Activated CD8-positive, alpha-beta memory T cell treated with anti-CD3 and anti-CD28 coated beads, Interleukin-2, amount 10 ng/mL, durations not matched to agents 7 days and 5 days (primary cell): ENCODE measurements around the gene POFUT2. TPM values are rescaled to one million over a fixed set of nuclear protein-coding genes. Genes with fewer than 3 reads are reported as not detected.

Experiments
- ATAC-seq: fragments of 150-1000 bp; cut with Tn5 transposase; one replicate; pipeline ENCODE4 v1.10.0; 2021; ENCODE audit warnings: moderate library complexity
- CTCF ChIA-PET: fragments of 350-600 bp; sonication (Branson Sonifier 250); formaldehyde crosslinking; loops from one replicate; lab custom pipeline; 2021; ENCODE audit warnings: antibody characterized with exemption; lab: Charles Lee
- DNase-seq: peaks from one replicate; pipeline ENCODE4 v3.0.0-alpha.2; 2020
- H3K27ac Mint-ChIP-seq: one replicate; pipeline ENCODE4 v1.8.0; 2021; ENCODE audit warnings: mild to moderate bottlenecking, mixed read lengths
- H3K27me3 Mint-ChIP-seq: one replicate; pipeline ENCODE4 v1.8.0; 2021; ENCODE audit warnings: mixed read lengths
- H3K36me3 Mint-ChIP-seq: one replicate; pipeline ENCODE4 v1.8.0; 2021; ENCODE audit warnings: mild to moderate bottlenecking, mixed read lengths
- H3K4me1 Mint-ChIP-seq: one replicate; pipeline ENCODE4 v1.8.0; 2021; ENCODE audit warnings: mixed read lengths
- H3K4me3 Mint-ChIP-seq: one replicate; pipeline ENCODE4 v1.8.0; 2021; ENCODE audit warnings: mild to moderate bottlenecking, moderate library complexity, mixed read lengths
- H3K9me3 Mint-ChIP-seq: one replicate; pipeline ENCODE4 v1.8.0; 2022; ENCODE audit warnings: low read depth, mixed read lengths
- total RNA-seq, 2 experiments: library from RNA; stranded (reverse); gene quantifications; one replicate each; pipeline ENCODE4 v1.2.3, GENCODE V29; 2021

POFUT2 gene
- total RNA-seq, 2 experiments from 2014 or later: 16.4 to 19.5 TPM

DNA sequence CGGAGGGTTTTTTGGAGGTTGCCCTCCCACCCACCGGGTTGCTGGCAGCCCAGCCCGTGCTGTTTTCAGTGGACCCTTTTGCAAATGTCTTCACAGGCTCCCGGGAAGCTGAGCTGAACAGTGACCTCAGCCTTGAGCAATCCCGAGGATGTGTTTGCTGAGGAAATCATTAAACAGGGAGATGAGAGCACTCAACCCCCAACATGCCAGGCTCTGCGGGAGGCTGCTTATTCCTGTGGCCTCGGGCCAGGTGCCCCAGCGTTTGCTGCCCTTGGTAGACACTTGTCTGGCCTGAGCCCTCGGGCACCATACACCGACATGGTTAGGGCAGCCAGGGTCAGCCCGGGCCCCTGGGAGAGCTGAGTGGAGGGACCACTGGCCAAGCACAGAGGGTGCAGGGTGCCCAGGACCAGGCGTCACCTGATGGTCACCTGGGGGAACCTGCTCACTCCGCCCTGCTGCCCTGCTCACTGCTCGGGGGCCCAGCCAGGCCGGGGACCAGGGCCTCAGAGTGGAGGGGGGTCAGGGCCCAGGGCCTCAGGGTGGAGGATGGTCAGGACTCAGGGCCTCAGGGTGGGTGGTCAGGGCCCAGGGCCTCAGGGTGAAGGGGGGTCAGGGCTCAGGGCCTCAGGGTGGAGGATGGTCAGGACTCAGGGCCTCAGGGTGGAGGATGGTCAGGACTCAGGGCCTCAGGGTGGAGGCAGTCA is 42.5 kb upstream of the POFUT2 start:
- ATAC-seq: no peak

DNA sequence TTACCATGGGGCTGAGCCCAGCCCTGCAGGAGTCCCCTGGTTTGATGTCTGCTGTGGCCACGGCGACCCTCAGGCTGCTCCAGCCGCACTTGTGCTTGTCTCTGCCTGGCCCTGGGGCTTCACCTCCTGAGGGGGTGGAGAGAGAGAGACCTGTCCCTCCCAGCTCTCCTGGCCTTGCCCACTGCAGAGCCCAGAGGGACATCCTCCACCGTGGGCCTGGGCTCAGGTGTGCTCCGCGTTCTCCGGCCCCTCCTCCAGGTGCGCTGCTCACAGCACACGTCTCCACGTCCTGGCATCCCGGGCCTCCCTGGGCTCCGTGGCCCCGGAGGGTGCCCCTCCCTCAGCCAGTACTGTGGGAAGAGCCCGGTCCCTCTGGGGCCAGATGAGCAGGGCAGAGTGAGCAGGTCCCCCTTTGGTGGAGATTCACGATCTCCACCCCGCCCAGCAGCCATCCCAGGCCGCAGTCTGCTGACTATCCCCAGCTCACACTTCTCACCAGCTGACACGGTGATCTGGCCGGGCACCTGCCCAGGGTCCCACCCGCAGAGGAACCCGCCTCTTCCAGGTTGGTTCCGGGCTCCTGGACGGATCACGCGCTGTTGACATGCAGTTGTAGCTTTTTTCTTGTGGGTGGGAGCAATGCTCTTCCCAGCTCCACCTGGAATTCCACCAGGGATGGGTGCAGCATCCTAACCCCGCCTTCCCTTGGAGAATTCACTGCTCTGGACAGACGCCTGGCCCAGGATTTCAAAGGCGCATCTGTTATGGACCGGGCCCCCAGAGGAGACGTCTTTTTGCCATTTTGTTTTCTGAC is 41.8 kb upstream of the POFUT2 start:
- Mint-ChIP-seq H3K36me3 (no peaks in the 10 kb centered on the region), H3K27me3 (no peaks in the 10 kb centered on the region), H3K4me3 (no peak overlapping the region), H3K27ac (no peak overlapping the region), H3K4me1 (no peaks in the 10 kb centered on the region), H3K9me3 (no peaks in the 10 kb centered on the region)
- DNase-seq (no peak), ATAC-seq (no peak)
- CTCF ChIA-PET: no interaction called here

More for the DNA sequence above, 42.5 kb upstream of the POFUT2 start:
- H3K27ac Mint-ChIP-seq: no peak overlapping the region
- H3K36me3 Mint-ChIP-seq: no peaks in the 10 kb centered on the region
- H3K27me3 Mint-ChIP-seq: no peaks in the 10 kb centered on the region
- CTCF ChIA-PET: no interaction called here
- H3K4me3 Mint-ChIP-seq: no peak overlapping the region
- no peak for DNase-seq
- H3K9me3 Mint-ChIP-seq: no peaks in the 10 kb centered on the region
- H3K4me1 Mint-ChIP-seq: no peaks in the 10 kb centered on the region

DNA sequence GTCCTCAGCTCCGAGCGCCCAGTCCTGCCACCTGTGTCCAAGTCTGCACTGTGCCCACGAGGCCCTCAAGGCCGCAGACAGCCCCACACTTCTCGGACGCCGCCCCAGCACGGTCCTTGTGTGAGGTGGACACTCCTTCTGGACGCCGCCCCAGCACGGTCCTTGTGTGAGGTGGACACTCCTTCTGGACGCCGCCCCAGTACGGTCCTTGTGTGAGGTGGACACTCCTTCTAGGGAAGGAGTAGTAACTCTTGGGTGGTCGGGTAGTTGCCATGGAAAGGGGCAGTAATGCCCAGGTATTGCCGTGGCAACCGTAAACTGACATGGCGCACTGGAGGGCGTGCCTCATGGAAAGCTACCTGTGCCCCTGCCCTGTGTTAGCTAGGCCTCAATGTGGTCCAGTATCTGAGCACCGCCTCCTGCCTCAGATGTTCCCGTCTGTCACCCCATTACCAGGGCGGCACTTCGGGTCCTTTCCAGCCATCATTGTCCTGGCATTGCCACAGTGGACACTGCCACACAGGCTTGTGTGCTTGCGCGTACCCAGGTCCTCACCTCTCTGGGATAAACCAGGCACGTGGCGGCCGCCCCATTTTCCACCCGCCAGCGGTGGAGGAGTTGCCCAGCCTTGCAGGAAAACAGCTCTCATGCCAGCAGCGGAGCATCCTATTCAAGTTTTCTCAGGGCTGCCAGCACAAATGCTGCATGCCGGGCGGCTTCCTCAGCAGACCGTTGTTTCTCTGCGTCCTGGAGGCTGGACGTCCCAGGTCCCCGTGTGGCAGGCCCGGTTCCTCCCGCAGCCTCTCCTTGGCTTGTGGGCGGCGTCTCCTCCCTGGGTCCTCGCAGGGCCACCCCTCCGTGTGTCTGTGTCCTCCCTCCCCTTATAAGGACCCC is 40.8 kb upstream of the POFUT2 start:
- H3K27ac Mint-ChIP-seq: no peak overlapping the region
- CTCF ChIA-PET: no interaction called here
- H3K27me3 Mint-ChIP-seq: no peaks in the 10 kb centered on the region
- no peak overlapping the region for H3K4me3 Mint-ChIP-seq
- H3K4me1 Mint-ChIP-seq: no peaks in the 10 kb centered on the region
- H3K9me3 Mint-ChIP-seq: no peaks in the 10 kb centered on the region
- DNase-seq (no peak), ATAC-seq (no peak)
- H3K36me3 Mint-ChIP-seq: no peaks in the 10 kb centered on the region

DNA sequence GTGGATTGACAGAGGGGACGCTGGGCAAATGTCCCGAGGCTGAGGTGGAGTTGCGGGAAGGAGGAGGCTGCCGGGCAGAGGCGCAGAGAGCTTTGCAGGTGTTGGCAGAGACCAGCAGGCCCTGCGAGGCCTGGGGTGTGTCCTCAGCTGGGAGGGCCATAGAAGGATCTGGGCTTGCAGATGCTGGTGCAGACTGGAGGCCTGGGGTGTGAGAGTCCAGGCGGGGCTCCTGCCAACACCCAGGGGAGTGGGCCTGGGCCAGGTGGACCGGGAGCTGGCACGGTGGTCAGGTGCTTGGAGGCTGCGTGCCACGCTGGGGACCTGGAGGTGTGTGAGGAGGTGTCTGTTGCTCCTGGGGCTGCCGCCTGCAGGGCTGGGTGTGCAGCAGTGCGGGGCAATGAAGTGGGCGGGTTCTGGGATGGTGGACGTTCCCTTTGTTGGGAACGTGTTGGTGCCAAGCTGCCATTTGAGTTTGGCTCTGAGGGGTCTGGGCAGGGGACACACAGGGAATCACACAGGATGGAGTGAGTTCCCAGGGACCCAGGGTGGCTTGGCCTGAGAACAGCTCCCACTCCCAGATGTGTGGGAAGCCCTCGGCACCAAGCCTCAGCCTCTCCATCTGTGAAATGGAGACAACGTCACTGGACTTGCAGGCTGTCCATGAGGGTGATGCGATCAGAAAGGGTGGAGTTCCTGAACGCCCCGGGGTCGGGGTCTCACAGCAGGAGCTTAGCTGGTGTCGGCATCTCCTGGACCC is 39.9 kb upstream of the POFUT2 start:
- H3K9me3 Mint-ChIP-seq: no peaks in the 10 kb centered on the region
- no peak overlapping the region for H3K4me3 Mint-ChIP-seq
- H3K36me3 Mint-ChIP-seq: no peaks in the 10 kb centered on the region
- CTCF ChIA-PET: no interaction called here
- ATAC-seq: no peak
- H3K27ac Mint-ChIP-seq: no peak overlapping the region
- H3K27me3 Mint-ChIP-seq: no peaks in the 10 kb centered on the region
- no peak for DNase-seq
- H3K4me1 Mint-ChIP-seq: no peaks in the 10 kb centered on the region

DNA sequence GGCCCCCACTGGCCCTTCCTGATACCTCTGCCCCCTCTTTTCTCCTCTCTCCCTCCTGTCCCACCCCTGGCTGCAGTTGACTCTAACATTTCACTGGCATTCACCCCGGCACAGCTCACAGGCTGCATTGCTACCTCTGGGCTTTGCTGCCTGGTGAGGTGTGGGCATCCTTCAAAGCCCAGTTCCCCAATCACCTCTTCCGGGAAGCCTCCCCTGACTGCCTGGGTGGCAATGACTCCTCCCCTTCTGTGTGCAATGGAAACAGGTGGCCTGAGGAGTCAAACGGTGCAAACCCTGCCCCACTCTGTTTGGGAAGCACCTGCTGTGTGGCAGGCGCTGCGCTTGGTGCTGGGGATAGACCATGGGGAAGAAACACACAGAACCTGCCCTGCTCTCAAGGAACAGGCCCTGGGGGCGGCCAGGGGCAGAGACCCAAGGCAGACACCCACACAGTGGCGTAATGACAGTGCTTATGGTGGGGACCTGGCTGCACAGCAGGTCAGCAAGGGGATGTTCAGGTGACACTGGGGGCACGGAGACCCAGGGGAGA is 39.3 kb upstream of the POFUT2 start:
- DNase-seq: no peak
- CTCF ChIA-PET: no interaction called here
- Mint-ChIP-seq H3K36me3 (no peaks in the 10 kb centered on the region), H3K27me3 (peaks cover 5% of the 10 kb centered on the region), H3K27ac (no peak overlapping the region), H3K9me3 (no peaks in the 10 kb centered on the region), H3K4me3 (no peak overlapping the region), H3K4me1 (no peaks in the 10 kb centered on the region)
- no peak for ATAC-seq

DNA sequence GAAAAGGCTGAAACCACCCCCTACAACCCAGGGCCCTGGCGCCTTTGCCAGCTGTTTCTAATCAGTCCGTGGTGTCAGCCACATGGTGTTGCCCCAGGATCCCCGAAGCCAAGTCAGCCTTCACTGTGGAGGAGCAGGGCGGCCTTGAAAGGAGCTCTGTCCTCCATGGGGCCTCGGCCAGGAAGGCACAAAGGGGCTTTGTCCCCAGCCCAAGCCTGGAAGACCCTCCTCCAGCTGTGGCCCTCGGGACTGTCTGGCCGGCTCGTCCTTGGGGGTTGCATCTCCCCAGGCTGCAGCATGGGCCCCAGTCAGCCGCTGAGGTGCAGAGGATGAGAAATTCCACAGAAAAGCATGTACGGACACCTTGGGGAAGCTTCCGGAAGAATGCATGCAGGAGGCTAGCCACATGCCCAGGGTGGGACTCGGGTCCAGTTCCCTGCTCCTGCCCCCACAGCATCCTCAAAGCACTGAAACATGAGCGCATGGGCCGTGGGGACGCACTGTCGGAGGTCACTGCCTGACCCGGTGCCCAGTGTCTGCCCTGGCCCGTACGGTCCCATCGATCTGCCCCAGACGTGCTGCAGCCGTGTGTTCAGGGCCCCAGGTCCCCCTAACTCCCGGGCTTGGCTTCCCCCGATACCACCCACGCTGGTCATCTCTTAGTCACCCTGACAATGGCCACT is 38.6 kb upstream of the POFUT2 start:
- DNase-seq: no peak
- Mint-ChIP-seq H3K9me3 (no peaks in the 10 kb centered on the region), H3K27me3 (peaks cover 5% of the 10 kb centered on the region), H3K4me3 (no peak overlapping the region), H3K27ac (no peak overlapping the region), H3K4me1 (no peaks in the 10 kb centered on the region), H3K36me3 (no peaks in the 10 kb centered on the region)
- CTCF ChIA-PET: no interaction called here
- no peak for ATAC-seq

DNA sequence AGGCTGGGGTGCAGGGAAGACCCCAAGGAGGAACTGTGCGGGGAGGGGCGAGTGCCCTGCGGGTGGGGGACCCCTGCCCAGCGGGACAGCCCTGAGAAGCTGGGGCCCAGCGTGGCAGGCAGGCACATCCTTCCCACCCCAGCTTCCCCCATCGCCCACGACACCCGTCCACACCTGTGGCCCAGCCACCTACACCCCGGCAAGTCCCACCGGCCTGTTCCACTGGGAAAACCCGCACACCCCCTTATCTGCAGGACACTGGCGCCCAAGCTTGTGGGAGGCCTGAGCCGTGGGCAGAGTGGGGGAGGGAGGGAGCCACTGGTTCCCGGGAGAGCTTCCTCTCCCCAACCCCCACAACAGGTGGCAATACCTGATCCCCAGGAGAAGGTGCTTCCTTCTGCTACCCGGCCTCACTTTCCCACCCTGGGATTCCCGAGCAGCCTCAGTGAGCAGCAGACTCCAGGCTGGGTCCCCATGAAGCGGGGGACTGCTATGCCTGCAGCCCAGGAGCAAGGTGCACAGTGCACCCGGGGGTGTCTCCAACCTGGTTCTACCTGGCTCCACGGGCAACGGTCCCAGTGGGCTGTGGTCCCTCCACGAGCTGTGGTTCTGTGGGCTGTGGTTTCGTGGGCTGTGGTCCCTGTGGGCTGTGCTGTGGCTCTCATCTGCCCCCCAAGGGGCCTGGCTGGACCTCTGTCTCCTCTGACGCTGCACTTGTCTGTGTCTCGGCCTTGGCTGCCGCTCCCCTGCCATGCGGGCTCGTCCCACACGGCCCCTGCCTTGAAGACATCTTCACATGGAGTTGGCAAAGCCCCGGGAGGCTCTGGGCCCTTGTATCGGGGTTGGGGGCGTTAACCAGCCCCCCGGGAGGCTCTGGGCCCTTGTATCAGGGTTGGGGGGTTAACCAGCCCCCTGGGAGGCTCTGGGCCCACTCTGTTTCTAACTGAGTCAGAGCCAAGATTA is 37.8 kb upstream of the POFUT2 start:
- ATAC-seq (no peak), DNase-seq (no peak)
- Mint-ChIP-seq H3K27me3 (peaks cover 5% of the 10 kb centered on the region), H3K4me1 (no peaks in the 10 kb centered on the region), H3K36me3 (no peaks in the 10 kb centered on the region), H3K4me3 (no peak overlapping the region), H3K9me3 (no peaks in the 10 kb centered on the region), H3K27ac (no peak overlapping the region)
- CTCF ChIA-PET: no interaction called here

DNA sequence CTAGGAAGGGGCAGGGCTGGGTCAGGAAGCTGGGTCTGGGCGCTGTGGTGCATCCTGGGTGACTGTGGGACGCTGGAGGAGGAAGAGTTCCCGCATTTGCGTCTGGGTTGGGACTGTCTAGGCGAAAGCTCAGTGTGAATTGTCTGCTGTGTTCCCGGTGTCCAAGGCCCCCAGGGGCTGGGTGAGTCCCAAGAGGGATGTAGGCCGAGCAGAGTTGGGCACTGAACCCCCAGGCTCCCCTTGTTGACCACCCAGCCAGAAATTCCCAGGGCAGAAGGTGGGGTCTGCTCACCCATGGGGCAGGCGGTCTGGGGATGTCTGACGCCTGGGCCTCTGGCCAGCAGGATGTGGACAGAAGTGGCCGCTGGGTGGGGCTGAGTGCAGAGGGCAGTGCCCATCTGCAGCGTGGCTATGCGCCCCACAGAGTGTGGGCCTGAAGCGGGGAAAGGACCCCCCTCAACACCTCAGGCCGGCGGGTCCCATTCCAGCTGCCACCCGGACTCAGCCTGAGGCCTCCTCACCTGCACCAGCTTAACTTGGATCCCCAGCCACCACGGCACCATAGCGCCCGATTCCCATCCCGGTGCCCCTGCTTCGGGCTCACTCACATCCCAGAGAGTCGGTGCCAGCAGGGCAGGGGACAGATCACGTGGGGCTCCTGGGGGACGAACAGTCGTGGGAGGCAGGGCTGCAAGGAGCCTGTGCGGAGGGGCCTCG is 37.0 kb upstream of the POFUT2 start:
- no peaks in the 10 kb centered on the region for H3K36me3 Mint-ChIP-seq

DNA sequence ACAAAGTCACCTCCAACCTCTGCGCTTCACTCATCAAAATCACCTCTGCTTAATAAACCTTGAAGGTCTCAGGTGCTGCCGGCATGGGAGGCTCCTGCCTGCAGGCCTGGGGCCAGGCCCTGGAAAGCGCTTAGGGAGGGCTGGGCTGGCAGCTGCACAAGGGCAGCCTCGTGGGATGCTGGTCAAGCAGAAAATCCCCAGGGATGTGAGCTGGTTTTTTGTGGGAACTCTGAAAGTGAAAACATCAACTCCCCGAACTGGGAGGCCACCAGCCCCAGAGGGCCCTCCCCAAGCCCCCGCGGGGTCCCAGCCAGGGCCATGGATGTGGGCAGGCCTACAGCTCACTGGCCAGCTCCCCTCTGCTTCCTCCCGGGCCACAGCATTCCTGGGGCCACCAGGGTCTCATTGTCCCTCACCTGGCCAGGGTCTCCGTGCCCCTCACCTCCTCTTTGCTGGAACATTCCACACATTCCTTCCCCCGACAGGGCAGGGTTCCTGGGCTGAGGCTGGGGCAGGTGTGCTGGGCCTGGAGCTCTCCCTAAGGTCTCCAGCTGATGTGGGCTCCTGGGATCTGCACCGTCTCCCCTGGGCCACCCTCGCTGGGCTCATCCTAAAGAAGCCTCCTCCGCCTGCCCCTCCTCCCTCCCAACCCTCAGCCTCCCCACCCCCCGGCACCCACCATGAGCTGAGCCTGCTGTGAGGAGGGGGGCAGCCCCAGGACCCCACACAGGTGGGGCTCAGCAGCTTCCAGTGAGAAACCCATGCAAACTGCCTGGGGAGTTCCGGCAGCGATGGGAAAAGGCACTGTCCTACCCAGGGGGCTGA is 36.0 kb upstream of the POFUT2 start:
- CTCF ChIA-PET: no interaction called here
- H3K27ac Mint-ChIP-seq: no peak overlapping the region
- H3K4me1 Mint-ChIP-seq: no peaks in the 10 kb centered on the region
- H3K36me3 Mint-ChIP-seq: no peaks in the 10 kb centered on the region
- H3K27me3 Mint-ChIP-seq: peaks cover 5% of the 10 kb centered on the region
- ATAC-seq (no peak), DNase-seq (no peak)
- H3K9me3 Mint-ChIP-seq: no peaks in the 10 kb centered on the region
- no peak overlapping the region for H3K4me3 Mint-ChIP-seq

More for the DNA sequence above, 37.0 kb upstream of the POFUT2 start:
- Mint-ChIP-seq H3K4me3 (no peak overlapping the region), H3K9me3 (no peaks in the 10 kb centered on the region), H3K27me3 (peaks cover 5% of the 10 kb centered on the region), H3K4me1 (no peaks in the 10 kb centered on the region), H3K27ac (no peak overlapping the region)
- CTCF ChIA-PET: no interaction called here
- ATAC-seq: no peak
- DNase-seq: no peak

DNA sequence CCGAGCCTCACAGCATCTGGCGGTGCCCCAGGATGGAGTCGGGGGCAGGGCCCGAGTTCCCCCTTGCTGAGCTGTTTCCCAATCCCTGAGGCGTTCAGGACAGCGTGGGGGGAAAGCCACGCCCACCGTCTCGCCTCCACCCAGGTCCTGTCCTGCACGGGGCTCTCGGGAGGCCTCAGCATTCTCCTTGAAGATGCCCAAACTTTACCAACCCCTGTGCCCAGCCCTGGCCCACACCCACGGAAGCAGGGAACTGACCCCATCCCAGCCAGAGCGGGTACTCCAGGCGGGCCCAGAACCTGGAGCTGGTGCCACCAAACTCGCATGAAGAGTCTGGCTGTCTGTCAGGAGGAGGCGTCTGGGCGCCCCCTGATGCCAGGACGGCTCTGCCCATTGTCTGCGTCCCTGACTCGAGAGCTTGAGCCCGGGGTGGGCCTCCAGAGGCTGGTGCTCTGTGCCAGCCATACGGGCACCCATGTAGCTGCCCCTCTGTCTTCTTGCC is 35.3 kb upstream of the POFUT2 start:
- H3K27ac Mint-ChIP-seq: no peak overlapping the region
- CTCF ChIA-PET: no interaction called here
- no peaks in the 10 kb centered on the region for H3K9me3 Mint-ChIP-seq
- H3K4me3 Mint-ChIP-seq: no peak overlapping the region
- no peak for ATAC-seq
- H3K4me1 Mint-ChIP-seq: no peaks in the 10 kb centered on the region
- no peaks in the 10 kb centered on the region for H3K36me3 Mint-ChIP-seq
- no peak for DNase-seq
- peaks cover 5% of the 10 kb centered on the region for H3K27me3 Mint-ChIP-seq
